ENCODE results near the gene AP5Z1.

DNA sequence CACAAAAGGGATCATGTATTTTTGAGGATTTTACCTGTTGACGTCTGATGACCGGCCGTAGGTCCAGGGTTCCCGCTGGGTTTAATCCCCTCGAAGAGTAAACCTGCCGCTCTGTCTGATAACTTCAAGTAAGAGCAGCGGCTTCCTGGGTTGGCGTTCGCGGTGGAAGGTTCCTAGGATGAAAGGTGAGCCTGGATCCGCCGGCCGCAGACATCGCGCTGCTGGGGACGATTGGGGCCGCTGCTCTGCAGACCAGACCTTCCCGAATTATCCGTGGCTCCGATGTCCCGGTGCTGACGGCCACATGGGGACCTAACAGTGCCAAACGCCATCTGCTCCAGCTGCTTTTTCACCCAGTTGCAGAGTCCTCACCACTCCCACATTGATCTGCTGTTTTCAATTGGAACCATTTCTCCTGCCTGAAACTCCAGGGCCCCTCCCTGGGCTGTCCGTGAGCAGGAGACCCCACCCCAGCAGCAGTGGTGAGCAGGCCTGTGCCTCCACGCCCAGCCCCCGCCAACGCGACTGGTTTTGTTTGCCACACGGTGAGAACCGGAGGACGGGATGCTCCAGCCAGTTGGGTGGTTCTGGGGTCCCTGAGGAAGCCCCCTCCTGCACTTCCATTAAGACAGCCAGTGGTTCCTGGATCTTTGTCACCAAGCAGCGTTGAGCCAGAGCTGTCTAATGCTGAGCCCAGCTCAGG, 12.2 kb upstream of the AP5Z1 start:
- TF ChIP-seq, protein P1, sequence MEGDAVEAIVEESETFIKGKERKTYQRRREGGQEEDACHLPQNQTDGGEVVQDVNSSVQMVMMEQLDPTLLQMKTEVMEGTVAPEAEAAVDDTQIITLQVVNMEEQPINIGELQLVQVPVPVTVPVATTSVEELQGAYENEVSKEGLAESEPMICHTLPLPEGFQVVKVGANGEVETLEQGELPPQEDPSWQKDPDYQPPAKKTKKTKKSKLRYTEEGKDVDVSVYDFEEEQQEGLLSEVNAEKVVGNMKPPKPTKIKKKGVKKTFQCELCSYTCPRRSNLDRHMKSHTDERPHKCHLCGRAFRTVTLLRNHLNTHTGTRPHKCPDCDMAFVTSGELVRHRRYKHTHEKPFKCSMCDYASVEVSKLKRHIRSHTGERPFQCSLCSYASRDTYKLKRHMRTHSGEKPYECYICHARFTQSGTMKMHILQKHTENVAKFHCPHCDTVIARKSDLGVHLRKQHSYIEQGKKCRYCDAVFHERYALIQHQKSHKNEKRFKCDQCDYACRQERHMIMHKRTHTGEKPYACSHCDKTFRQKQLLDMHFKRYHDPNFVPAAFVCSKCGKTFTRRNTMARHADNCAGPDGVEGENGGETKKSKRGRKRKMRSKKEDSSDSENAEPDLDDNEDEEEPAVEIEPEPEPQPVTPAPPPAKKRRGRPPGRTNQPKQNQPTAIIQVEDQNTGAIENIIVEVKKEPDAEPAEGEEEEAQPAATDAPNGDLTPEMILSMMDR (IDR thresholded peaks at IDR 0.05) = no peak
- TF ChIP-seq MEF2A (IDR thresholded peaks at IDR 0.05; ENCODE audit: borderline replicate concordance, low read depth) (no peak), GATA2 (CRISPR knock-in tag; IDR thresholded peaks at IDR 0.05) (no peak), EZH2phosphoT487 (IDR thresholded peaks at IDR 0.05; ENCODE audit: borderline replicate concordance, low read depth) (no peak), TAF1 (IDR thresholded peaks at IDR 0.05; ENCODE audit: borderline replicate concordance, low read depth, low read length) (no peak), RAD21 (IDR thresholded peaks at IDR 0.05; ENCODE audit: low read length) (no peak), YY1 (IDR thresholded peaks at IDR 0.05; ENCODE audit: low read depth) (no peak), FOSL2 (IDR thresholded peaks at IDR 0.05; ENCODE audit: borderline replicate concordance, low read depth) (no peak), SMC3 (IDR thresholded peaks at IDR 0.05; ENCODE audit: low read depth, low read length) (no peak), FOXM1 (IDR thresholded peaks at IDR 0.05; ENCODE audit: low read depth) (no peak)
- TF ChIP-seq, protein P2, sequence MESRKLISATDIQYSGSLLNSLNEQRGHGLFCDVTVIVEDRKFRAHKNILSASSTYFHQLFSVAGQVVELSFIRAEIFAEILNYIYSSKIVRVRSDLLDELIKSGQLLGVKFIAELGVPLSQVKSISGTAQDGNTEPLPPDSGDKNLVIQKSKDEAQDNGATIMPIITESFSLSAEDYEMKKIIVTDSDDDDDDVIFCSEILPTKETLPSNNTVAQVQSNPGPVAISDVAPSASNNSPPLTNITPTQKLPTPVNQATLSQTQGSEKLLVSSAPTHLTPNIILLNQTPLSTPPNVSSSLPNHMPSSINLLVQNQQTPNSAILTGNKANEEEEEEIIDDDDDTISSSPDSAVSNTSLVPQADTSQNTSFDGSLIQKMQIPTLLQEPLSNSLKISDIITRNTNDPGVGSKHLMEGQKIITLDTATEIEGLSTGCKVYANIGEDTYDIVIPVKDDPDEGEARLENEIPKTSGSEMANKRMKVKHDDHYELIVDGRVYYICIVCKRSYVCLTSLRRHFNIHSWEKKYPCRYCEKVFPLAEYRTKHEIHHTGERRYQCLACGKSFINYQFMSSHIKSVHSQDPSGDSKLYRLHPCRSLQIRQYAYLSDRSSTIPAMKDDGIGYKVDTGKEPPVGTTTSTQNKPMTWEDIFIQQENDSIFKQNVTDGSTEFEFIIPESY (IDR thresholded peaks at IDR 0.05; ENCODE audit: borderline replicate concordance, low read depth) = no peak

Data from SK-N-SH (cell line).